Neutrophil (primary cell): Measurements from ENCODE around the gene CD58.

Experiments used
- H3K27ac ChIP-seq: fragments of 200-600 bp; sonication (generic); 2 replicates; pipeline ENCODE4 v1.5.1; 2016; ENCODE audit warnings: mild to moderate bottlenecking, moderate library complexity
- H3K27me3 ChIP-seq: fragments of 200-600 bp; sonication (generic); 2 replicates; pipeline ENCODE4 v1.6.0; 2016; ENCODE audit warnings: mild to moderate bottlenecking
- H3K36me3 ChIP-seq: fragments of 200-600 bp; sonication (generic); 2 replicates; pipeline ENCODE4 v1.5.1; 2017
- H3K4me1 ChIP-seq, 2 experiments: fragments of 200-600 bp in 1 of 2; sonication (generic) in 1 of 2; 1 replicate in 1 of 2; 2 replicates in 1 of 2; pipeline versions ENCODE4 v1.5.1 to v1.6.1; 2013 to 2016; ENCODE audit warnings: low read depth in 1 of 2, low read length in 1 of 2, mild to moderate bottlenecking in 1 of 2, moderate library complexity in 1 of 2; ENCODE audit not compliant: control insufficient read depth in 1 of 2, insufficient read depth in 1 of 2
- H3K4me3 ChIP-seq, 2 experiments: fragments of 200-600 bp in 1 of 2; sonication (generic) in 1 of 2; 1 replicate in 1 of 2; 2 replicates in 1 of 2; pipeline ENCODE4 v1.5.1; 2013 to 2016; ENCODE audit warnings: low read depth in 1 of 2, low read length in 1 of 2, mild to moderate bottlenecking in 1 of 2, moderate library complexity in 1 of 2
- H3K9me3 ChIP-seq: fragments of 200-600 bp; sonication (generic); 2 replicates; pipeline ENCODE4 v1.5.1; 2016
- CTCF ChIP-seq: fragments of 200-600 bp; sonication (generic); IDR thresholded peaks from 2 replicates; pipeline ENCODE4 v1.5.1; 2016; ENCODE audit warnings: antibody characterized with exemption

CD58 gene

GRCh38 chr1:116496380-116496779, 74.4 kb downstream of the CD58 start:
- peak overlapping the region; percentile 68 for H3K27ac ChIP-seq
- TF ChIP-seq CTCF: no peak
- H3K4me3 ChIP-seq: peak overlapping the region in 1 of 2 experiments; percentile 20
- H3K36me3 ChIP-seq: peaks cover 3% of the 10 kb centered on the region
- no peaks in the 10 kb centered on the region for H3K27me3 ChIP-seq
- H3K9me3 ChIP-seq: no peaks in the 10 kb centered on the region
- H3K4me1 ChIP-seq: peaks cover 31 to 49% of the 10 kb centered on the region in 2 experiments

GRCh38 chr1:116495535-116495934, 75.3 kb downstream of the CD58 start:
- no peak overlapping the region for H3K4me3 ChIP-seq
- no peaks in the 10 kb centered on the region for H3K27me3 ChIP-seq
- peaks cover 3% of the 10 kb centered on the region for H3K36me3 ChIP-seq
- peaks cover 31 to 44% of the 10 kb centered on the region in 2 experiments for H3K4me1 ChIP-seq
- H3K27ac ChIP-seq: peak overlapping the region; percentile 68
- H3K9me3 ChIP-seq: no peaks in the 10 kb centered on the region
- no peak for TF ChIP-seq CTCF

- TF ChIP-seq CTCF: no peak
- no peaks in the 10 kb centered on the region for H3K9me3 ChIP-seq
- no peak overlapping the region for H3K27ac ChIP-seq
- peaks cover 31 to 44% of the 10 kb centered on the region in 2 experiments for H3K4me1 ChIP-seq
- no peak overlapping the region for H3K4me3 ChIP-seq
- H3K27me3 ChIP-seq: no peaks in the 10 kb centered on the region
- no peaks in the 10 kb centered on the region for H3K36me3 ChIP-seq
These were observed 76.1 kb downstream of the CD58 start for GRCh38 chr1:116494745-116495144.

GRCh38 chr1:116494353-116494692, 76.5 kb downstream of the CD58 start:
- H3K4me1 ChIP-seq: peaks cover 31 to 44% of the 10 kb centered on the region in 2 experiments
- H3K27ac ChIP-seq: peak overlapping the region; percentile 48

GRCh38 chr1:116493484-116494352, 77.1 kb downstream of the CD58 start:
- peaks cover 25 to 39% of the 10 kb centered on the region in 2 experiments for H3K4me1 ChIP-seq

More at GRCh38 chr1:116494353-116494692, 76.5 kb downstream of the CD58 start:
- Histone ChIP-seq H3K27me3 (no peaks in the 10 kb centered on the region), H3K9me3 (no peaks in the 10 kb centered on the region), H3K36me3 (no peaks in the 10 kb centered on the region), H3K4me3 (no peak overlapping the region)
- TF ChIP-seq CTCF: no peak

More at GRCh38 chr1:116493484-116494352, 77.1 kb downstream of the CD58 start:
- no peaks in the 10 kb centered on the region for H3K9me3 ChIP-seq
- H3K27me3 ChIP-seq: no peaks in the 10 kb centered on the region
- TF ChIP-seq CTCF: no peak
- no peak overlapping the region for H3K4me3 ChIP-seq
- peak overlapping the region; percentile 48 for H3K27ac ChIP-seq
- no peaks in the 10 kb centered on the region for H3K36me3 ChIP-seq
